IPS-18a (cell line): ENCODE measurements around the gene NADSYN1.

Experiments used
- H3K27ac ChIP-seq: one replicate; pipeline ENCODE4 v1.5.1; 2013; ENCODE audit warnings: low read length
- H3K27me3 ChIP-seq: one replicate; pipeline ENCODE4 v1.6.1; 2013; ENCODE audit warnings: mild to moderate bottlenecking, low read length; ENCODE audit not compliant: control insufficient read depth, insufficient read depth
- H3K36me3 ChIP-seq: one replicate; pipeline ENCODE4 v1.6.1; 2013; ENCODE audit warnings: low read depth, low read length; ENCODE audit not compliant: control insufficient read depth
- H3K4me1 ChIP-seq: one replicate; pipeline ENCODE4 v1.6.1; 2013; ENCODE audit warnings: low read depth, low read length; ENCODE audit not compliant: control insufficient read depth
- H3K4me3 ChIP-seq: one replicate; pipeline ENCODE4 v1.5.1; 2013; ENCODE audit warnings: low read length
- H3K9ac ChIP-seq: one replicate; pipeline ENCODE4 v1.6.1; 2013; ENCODE audit warnings: mild to moderate bottlenecking, low read length, moderate library complexity
- H3K9me3 ChIP-seq: one replicate; pipeline ENCODE4 v1.6.1; 2013; ENCODE audit warnings: low read depth, low read length; ENCODE audit not compliant: control insufficient read depth

The NADSYN1 gene

DNA sequence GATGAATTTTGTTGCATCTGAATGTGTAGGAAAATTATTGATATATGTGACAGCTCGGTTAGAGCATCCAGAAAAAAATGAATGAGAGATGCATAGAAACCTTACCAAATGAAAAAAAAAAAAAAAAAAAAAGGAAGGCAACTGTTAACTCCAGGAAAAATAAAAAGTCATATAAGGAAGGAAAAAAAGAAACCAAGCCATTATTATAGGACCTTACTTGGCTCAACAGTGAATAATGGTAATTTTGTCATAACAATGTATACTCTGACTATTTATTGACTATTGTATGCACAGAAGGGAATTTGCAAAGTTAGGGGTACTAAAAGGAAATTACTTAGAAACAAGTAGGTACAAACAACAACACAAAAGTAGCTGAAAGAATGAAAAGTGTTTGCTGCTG lies 6.9 kb upstream of the NADSYN1 start:
- peak overlapping the region; percentile 88 for H3K4me3 ChIP-seq
- peaks cover 3% of the 10 kb centered on the region for H3K9me3 ChIP-seq
- no peaks in the 10 kb centered on the region for H3K27me3 ChIP-seq
- no peak overlapping the region for H3K9ac ChIP-seq
- H3K4me1 ChIP-seq: peaks cover 8% of the 10 kb centered on the region
- peaks cover 59% of the 10 kb centered on the region for H3K36me3 ChIP-seq
- H3K27ac ChIP-seq: no peak overlapping the region

DNA sequence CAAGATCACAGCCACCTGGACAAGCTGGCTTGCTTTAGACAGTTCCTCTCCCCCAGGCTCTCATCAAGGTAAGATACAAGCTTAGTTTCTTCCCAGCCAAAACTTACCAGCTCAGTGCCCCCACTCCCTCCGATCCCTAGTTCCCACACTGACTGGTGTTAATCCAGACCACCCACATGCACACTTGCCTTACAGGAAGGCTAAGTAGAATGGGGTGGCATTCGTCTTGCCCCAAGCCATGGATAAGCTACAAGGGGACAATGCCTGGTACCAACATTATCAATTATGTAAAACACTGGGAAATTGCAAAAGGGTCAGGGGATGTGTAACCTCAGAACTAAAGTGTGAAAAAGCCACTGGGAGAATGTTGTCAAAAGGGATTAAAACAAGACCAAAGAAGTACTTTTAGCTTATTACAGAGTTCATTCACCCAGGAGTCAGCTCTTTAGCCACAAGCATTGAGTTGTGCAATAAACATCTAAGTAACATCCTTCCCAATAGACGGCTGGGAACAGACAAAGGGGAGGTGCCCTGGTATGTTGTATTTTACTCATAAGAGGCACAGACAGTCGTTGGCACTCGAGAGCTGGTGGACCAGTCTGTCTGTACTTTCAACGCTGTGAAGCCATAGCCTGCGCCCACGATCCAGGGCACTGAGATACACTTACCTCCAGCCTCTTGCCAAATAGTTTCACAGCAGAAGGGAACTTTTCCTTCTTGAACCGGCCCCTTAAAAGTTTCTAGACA lies 5.9 kb upstream of the NADSYN1 start:
- H3K9me3 ChIP-seq: peaks cover 3% of the 10 kb centered on the region
- H3K27ac ChIP-seq: no peak overlapping the region
- peak overlapping the region; percentile 88 for H3K4me3 ChIP-seq
- no peaks in the 10 kb centered on the region for H3K27me3 ChIP-seq
- H3K4me1 ChIP-seq: peaks cover 16% of the 10 kb centered on the region
- peak overlapping the region; percentile 60 for H3K9ac ChIP-seq
- H3K36me3 ChIP-seq: peaks cover 49% of the 10 kb centered on the region

DNA sequence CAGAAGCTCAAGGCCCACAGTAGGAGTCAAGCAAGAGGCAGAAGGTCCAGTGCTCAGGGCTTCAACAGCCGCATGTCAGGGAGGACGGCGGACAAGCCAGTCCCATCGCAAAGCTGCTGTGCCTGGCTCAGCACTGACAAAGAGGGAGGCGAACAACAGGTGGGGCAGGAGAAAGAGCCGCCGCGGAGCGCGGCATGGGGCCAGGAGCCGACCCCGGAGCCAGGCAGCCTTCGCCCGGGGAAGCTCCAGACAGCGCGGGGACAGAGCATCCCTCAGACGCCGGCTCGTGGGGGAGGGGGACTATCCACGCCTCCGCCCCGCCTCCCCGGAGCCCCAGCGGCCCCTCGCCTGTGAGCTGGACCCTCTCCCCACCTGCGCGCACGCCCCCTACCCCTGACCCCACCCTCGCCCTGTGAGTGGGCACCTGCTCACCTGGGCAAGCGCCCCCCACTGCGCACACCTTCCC lies 5.2 kb upstream of the NADSYN1 start:
- peak overlapping the region; percentile 88 for H3K4me3 ChIP-seq
- peaks cover 3% of the 10 kb centered on the region for H3K9me3 ChIP-seq
- peaks cover 19% of the 10 kb centered on the region for H3K4me1 ChIP-seq
- H3K36me3 ChIP-seq: peaks cover 43% of the 10 kb centered on the region
- peak overlapping the region; percentile 60 for H3K9ac ChIP-seq
- no peak overlapping the region for H3K27ac ChIP-seq
- H3K27me3 ChIP-seq: no peaks in the 10 kb centered on the region

DNA sequence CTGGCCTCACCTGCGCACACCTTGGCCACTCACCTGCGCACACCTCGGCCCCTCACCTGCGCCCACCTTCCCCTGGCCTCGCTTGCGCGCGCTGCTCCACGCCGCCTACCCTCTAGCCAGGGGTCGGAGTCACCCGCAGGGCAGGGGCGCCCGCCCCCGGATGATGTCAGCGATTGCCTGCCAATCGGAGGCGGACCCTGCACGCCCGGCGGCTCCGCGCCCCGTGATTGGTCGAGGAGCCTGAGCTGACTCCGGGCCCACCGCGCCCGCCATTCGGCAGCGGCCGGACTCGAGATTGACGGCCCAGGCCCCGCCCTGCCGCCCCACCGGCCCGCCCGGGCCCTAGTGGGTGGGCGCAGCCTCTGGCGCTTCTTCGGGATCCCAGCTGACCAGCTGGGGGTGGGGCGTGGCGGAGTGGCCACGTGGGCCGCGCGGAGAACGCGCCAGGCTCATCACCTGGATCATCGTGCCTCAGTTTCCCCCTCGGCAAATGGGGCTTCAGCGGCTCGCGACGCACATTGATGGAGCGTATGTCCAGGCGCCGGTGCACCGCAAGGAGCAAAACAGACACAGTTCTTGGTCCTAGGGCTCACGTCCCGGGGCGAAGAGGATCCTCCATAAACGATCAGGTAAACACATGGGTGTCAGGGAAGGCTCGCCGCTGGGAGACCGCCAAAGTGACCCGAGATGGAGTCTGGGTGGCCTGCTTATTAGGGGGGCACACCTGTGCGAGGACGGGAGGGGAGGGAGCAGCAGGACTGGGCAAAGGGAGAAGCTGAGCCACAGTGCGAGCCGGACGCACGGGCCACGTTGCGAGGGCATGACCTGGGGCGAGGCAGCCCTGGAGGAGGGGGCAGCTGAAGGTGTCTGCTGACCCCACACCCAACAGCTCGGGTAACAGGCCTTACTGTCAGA lies 4.5 kb upstream of the NADSYN1 start, which contains the start of gene DHCR7:
DHCR7 (minus strand) TSS at position 137 of the 915 bp plus-strand sequence. CDS start 3,441 bp downstream, outside the sequence.
- Histone ChIP-seq H3K9me3 (peaks cover 3% of the 10 kb centered on the region), H3K4me3 (peak within 1 kb of the TSS; percentile 88), H3K27me3 (no peaks in the 10 kb centered on the region), H3K36me3 (peaks cover 36% of the 10 kb centered on the region), H3K27ac (peak within 1 kb of the TSS; percentile 16), H3K9ac (peak within 1 kb of the TSS; percentile 72), H3K4me1 (peaks cover 19% of the 10 kb centered on the region)

DNA sequence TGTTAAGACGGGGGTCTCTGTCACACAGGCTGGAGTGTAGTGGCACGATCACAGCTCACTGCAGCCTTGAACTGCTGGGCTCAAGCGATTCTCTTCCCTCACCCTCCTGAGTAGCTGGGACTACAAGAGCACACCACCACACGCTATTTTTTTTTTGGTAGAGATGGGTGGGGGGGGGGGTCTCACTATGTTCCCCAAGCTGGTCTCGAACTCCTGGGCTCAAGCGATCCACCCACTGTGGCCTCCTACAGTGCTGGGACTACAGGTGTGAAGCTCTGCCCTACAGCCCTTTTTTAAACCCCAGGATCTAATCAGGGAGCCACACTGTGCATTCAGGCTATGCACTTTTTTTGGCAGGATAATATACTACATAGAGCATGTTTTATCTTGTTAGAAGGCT lies 3.4 kb upstream of the NADSYN1 start:
- Histone ChIP-seq H3K27ac (no peak overlapping the region), H3K9ac (peak overlapping the region; percentile 72), H3K27me3 (no peaks in the 10 kb centered on the region), H3K36me3 (peaks cover 25% of the 10 kb centered on the region), H3K9me3 (peaks cover 3% of the 10 kb centered on the region), H3K4me1 (peaks cover 19% of the 10 kb centered on the region), H3K4me3 (peak overlapping the region; percentile 88)

DNA sequence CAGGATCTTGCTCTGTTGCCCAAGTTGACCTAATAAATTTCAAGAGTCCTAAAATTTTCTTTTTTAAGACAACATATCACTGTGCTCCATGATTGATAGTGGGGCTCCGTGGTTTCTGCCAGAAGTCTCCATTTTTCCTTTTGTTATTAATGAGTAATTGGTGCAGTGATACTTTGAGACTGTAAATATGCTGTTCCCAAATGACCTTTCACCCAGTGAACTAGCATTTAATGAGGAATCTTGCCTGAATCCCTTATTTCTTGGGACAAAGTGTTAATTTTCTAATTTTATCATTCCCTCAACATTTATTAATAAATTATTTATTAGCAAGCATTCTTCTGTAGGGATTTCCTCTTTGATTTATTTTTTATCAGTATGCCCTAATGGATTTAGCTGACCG lies 2.5 kb upstream of the NADSYN1 start:
- no peaks in the 10 kb centered on the region for H3K27me3 ChIP-seq
- H3K4me3 ChIP-seq: no peak overlapping the region
- peaks cover 19% of the 10 kb centered on the region for H3K4me1 ChIP-seq
- H3K27ac ChIP-seq: no peak overlapping the region
- H3K9me3 ChIP-seq: peaks cover 3% of the 10 kb centered on the region
- H3K9ac ChIP-seq: no peak overlapping the region
- H3K36me3 ChIP-seq: peaks cover 16% of the 10 kb centered on the region

DNA sequence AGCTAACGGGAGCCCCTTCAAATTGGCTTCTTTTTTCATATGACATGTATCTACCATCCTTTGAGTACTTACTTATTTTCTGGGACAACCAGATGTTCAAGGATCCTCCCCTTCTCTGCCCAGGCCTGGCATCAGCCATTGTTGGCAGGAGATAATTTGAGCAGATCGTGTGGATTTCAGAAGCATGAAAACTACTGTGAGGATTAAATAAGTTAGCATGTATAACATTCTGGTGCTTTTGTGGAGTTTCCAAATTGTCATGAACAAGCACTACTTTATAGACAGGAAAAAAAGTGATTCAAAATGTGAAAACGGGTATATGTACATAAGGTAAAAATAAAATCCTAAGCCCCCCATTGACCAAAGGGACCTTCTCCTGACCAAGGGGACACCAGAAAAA lies 2.1 kb upstream of the NADSYN1 start:
- H3K4me3 ChIP-seq: no peak overlapping the region

DNA sequence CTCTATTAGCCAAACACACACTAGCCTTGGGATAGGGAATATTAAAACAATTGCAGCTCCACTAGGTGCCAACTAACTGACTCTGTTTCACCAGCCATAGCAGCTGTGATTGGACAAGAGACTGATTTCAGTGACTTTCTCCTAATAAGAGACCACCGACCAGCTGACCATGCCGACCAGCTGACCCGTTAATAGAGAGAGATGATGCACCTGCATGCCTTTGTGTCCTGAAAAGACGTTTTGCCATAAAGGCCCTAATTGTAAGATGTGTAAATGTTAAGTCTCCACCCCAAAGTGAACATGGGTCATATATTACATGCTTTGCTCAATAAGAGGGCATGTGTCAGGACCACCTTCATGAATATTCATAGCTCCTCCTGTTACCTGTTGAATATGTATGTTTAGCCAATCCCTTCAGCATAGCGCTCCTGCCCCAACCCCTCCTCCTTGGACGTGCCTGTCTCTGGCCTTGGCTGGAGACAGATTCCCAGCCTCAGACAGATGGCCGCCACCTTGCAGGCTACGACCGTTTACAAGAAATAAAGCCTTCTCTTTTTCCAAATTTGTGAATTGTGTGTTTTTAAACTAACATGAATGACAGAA lies 1.3 kb upstream of the NADSYN1 start:
- H3K4me1 ChIP-seq: peaks cover 19% of the 10 kb centered on the region
- no peaks in the 10 kb centered on the region for H3K9me3 ChIP-seq
- no peaks in the 10 kb centered on the region for H3K27me3 ChIP-seq
- H3K27ac ChIP-seq: no peak overlapping the region
- H3K9ac ChIP-seq: peak overlapping the region; percentile 31
- H3K4me3 ChIP-seq: peak overlapping the region; percentile 69
- H3K36me3 ChIP-seq: peaks cover 4% of the 10 kb centered on the region

More for the DNA sequence above, 2.1 kb upstream of the NADSYN1 start:
- peaks cover 19% of the 10 kb centered on the region for H3K4me1 ChIP-seq
- H3K27ac ChIP-seq: no peak overlapping the region
- H3K27me3 ChIP-seq: no peaks in the 10 kb centered on the region
- H3K36me3 ChIP-seq: peaks cover 12% of the 10 kb centered on the region
- H3K9ac ChIP-seq: no peak overlapping the region
- peaks cover 3% of the 10 kb centered on the region for H3K9me3 ChIP-seq

DNA sequence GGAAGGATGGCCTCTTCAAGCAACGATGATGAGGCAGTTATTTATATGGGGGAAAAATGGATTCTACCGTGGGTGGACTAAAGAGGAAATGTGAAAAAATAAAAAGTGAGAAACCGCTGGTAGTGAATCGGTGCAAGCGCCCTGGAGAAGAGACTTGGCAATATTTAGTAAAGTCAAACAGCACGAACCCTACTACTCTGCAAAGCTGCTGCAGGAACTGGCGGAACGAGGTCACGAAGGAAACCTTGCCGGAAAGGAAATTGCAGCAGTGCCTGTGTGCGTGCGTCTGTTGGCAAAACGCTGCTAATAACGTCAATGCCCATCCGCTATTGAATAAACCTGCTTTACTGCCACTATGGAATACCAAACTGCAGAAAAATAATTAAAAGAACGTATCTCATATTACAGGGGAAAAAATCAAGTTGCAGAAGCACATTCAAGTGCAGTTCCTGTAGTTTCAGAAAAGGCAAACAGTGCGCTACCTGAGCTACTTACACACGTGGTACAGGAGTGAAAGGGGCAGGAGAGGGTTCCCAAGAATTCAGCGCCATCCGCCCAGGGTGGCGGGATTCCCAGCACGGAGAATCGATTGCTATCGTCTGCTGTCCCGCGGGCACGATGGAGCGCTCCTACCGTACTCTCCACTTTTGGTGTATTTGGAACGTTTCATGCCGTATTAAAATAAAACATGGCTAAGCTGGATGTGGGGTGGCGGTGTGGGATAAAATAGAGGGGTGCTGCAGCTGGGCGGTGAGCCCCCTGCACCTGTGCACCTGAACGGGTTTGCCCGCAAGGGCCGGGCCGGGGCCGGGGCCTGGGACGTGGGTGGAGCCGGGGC lies 585 bp upstream of the NADSYN1 start:
- Histone ChIP-seq H3K9ac (peak overlapping the region; percentile 31), H3K36me3 (peaks cover 2% of the 10 kb centered on the region), H3K27ac (no peak overlapping the region)

DNA sequence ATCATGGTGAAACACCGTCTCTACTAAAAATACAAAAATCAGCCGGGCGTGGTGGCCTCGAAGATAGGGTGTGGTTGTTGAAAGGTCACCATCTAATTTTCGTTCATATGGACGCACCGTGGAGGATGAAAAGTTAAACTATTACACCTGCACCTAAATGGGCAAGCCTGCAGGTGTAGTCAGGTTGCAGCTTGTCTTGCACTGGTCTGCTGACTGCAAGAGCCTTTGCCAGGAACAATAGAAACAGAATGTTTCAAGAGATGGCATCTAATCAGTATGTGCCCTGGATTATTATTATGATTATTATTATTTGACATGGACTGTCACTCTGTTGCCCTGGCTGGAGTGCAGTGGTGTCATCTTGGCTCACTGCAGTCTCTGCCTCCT lies 908 bp downstream of the NADSYN1 start:
- no peak overlapping the region for H3K9ac ChIP-seq
- no peak overlapping the region for H3K27ac ChIP-seq
- no peaks in the 10 kb centered on the region for H3K27me3 ChIP-seq
- no peaks in the 10 kb centered on the region for H3K9me3 ChIP-seq
- H3K4me3 ChIP-seq: peak overlapping the region; percentile 69
- H3K36me3 ChIP-seq: peaks cover 4% of the 10 kb centered on the region
- peaks cover 17% of the 10 kb centered on the region for H3K4me1 ChIP-seq

More for the DNA sequence above, 585 bp upstream of the NADSYN1 start:
- H3K9me3 ChIP-seq: no peaks in the 10 kb centered on the region
- peaks cover 17% of the 10 kb centered on the region for H3K4me1 ChIP-seq
- no peaks in the 10 kb centered on the region for H3K27me3 ChIP-seq
- H3K4me3 ChIP-seq: peak overlapping the region; percentile 69
